ENCODE results near the gene LRRC4C. TPM values are rescaled to one million over a fixed set of nuclear protein-coding genes. Genes with fewer than 3 reads are reported as not detected.

LRRC4C gene
- total RNA-seq, 2 experiments from 2014 or later = not detected

- H3K36me3 Mint-ChIP-seq = no peaks in the 10 kb centered on the region
- CTCF ChIA-PET = no interaction called here
- peaks cover 3% of the 10 kb centered on the region for H3K4me1 Mint-ChIP-seq
- no peaks in the 10 kb centered on the region for H3K9me3 Mint-ChIP-seq (ENCODE audit: low read depth)
- DNase-seq = no peak
- no peak for ATAC-seq
- peaks cover 13% of the 10 kb centered on the region for H3K27me3 Mint-ChIP-seq
- H3K4me3 Mint-ChIP-seq = no peak overlapping the region
- no peak overlapping the region for H3K27ac Mint-ChIP-seq
Observed at GRCh38 chr11:40291741-40292140, 1167.7 kb downstream of the LRRC4C start.

DNA sequence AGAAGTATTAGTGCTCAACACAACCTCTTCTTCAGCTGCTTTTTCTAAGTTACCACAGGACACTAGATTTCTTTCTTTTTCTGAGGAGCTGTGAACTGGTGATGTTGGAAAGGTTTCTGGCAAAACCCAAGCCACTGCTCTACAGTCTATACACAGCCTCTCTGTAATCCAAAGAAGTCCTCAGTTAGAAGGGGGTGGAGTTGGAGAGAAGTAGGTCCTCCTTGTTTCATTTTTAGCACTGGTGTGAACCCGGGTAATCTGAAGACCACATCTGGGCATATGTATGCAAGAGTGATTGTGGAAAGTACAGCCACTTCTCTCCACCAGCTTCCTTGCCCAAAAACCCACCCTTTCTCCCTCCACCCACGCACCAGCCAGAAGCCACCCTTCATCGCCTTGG, 1168.1 kb downstream of the LRRC4C start:
- Mint-ChIP-seq H3K27ac (no peak overlapping the region), H3K4me3 (no peak overlapping the region), H3K36me3 (no peaks in the 10 kb centered on the region), H3K4me1 (peaks cover 3% of the 10 kb centered on the region), H3K27me3 (peaks cover 13% of the 10 kb centered on the region), H3K9me3 (ENCODE audit: low read depth) (no peaks in the 10 kb centered on the region)
- no peak for DNase-seq
- ATAC-seq = no peak
- CTCF ChIA-PET = no interaction called here

- peaks cover 3% of the 10 kb centered on the region for H3K4me1 Mint-ChIP-seq
- no peaks in the 10 kb centered on the region for H3K9me3 Mint-ChIP-seq (ENCODE audit: low read depth)
- ATAC-seq = no peak
- no peaks in the 10 kb centered on the region for H3K36me3 Mint-ChIP-seq
- CTCF ChIA-PET = no interaction called here
- peaks cover 13% of the 10 kb centered on the region for H3K27me3 Mint-ChIP-seq
- no peak overlapping the region for H3K27ac Mint-ChIP-seq
- H3K4me3 Mint-ChIP-seq = no peak overlapping the region
- DNase-seq = no peak
Observed at GRCh38 chr11:40290171-40290631, 1169.3 kb downstream of the LRRC4C start.

DNA sequence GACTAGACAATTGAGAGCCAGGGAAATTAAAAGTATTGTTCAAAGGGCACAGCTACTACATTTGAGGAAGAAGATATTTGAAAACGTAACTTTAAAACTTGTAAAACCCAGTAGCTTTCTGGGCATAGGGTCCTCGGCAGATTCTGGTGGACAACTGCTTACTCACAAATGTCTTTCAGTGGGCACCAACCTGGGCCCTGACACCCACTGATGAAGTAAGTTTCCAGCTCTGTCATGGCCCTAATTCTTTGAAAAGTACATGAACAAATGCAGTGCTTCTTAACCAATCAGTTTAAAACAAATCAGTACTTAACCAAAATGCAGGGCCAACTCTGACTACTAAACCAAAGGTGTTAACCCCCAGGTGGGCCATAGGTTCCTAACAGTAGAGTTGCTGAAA, 1170.1 kb downstream of the LRRC4C start:
- Mint-ChIP-seq H3K4me3 (no peak overlapping the region), H3K27ac (no peak overlapping the region), H3K27me3 (peaks cover 13% of the 10 kb centered on the region), H3K4me1 (peaks cover 3% of the 10 kb centered on the region), H3K36me3 (no peaks in the 10 kb centered on the region), H3K9me3 (ENCODE audit: low read depth) (peaks cover 1% of the 10 kb centered on the region)
- CTCF ChIA-PET = no interaction called here
- no peak for ATAC-seq
- DNase-seq = no peak

DNA sequence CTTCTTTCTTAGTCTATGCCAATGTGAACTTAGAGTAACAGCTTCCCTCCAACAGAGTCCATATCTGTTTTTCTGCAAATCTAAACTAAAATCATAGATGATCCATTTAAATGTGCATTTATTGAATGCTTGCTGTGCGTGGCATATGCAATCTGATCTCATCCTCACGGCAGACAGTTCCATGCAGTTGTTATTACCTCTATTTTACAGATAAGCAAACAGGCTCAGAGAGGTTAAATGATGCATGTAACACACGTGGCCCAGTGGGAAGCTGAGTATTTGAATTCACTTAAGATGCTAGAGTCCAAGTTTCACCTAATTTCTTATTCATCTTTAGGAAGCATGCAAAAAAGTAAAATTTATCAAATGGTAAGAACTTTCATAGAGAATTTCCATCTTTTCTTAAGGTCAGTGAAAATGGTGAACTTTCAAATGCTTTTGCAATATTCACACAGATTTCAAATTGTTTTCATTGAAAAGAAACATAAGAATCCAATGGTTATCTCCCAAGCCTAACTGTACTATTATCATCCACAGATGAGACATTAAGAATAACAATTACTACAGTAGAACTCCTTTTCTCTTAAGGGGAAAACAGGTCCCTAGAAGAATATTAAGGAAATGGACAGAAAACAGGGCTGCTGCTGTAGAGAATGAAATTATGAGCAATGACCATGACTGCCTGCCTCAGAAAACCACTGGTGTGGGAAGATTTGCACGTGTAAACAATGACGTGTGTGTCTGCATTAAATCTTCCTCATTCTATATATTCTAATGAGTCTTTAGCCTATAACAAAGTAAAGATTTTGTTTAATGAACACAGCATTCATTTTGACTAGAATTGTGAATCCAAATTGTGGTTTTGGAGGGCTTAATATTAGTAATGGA, 1171.3 kb downstream of the LRRC4C start:
- Mint-ChIP-seq H3K9me3 (ENCODE audit: low read depth) (peaks cover 2% of the 10 kb centered on the region), H3K27ac (no peak overlapping the region), H3K4me3 (no peak overlapping the region), H3K36me3 (no peaks in the 10 kb centered on the region), H3K27me3 (peaks cover 8% of the 10 kb centered on the region), H3K4me1 (no peaks in the 10 kb centered on the region)
- DNase-seq (no peak), ATAC-seq (no peak)
- CTCF ChIA-PET = no interaction called here

DNA sequence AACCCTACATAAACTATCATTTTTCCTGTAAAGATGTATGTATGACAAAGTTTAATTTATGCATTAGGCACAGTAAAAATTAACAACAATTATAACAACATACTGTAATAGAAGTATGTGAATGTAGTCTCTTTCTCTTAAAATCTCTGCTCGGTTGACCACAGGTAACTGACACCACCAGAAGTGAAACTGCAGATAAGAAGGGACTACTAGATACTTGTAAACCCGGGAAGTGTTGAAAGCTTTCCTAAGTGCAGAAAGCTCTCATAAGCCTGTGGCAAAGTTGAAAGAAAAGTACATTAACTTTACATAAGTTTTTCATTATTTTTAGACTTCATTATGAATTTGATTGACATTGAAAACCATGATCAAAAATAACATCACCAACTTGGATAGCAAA, 1173.3 kb downstream of the LRRC4C start:
- Mint-ChIP-seq H3K36me3 (no peaks in the 10 kb centered on the region), H3K27ac (no peak overlapping the region), H3K4me3 (no peak overlapping the region), H3K4me1 (no peaks in the 10 kb centered on the region), H3K27me3 (no peaks in the 10 kb centered on the region), H3K9me3 (ENCODE audit: low read depth) (peaks cover 5% of the 10 kb centered on the region)
- ATAC-seq = no peak
- CTCF ChIA-PET = no interaction called here
- DNase-seq = no peak

GRCh38 chr11:40285558-40285957, 1173.9 kb downstream of the LRRC4C start:
- ATAC-seq = no peak
- H3K4me3 Mint-ChIP-seq = no peak overlapping the region
- CTCF ChIA-PET = no interaction called here
- no peaks in the 10 kb centered on the region for H3K36me3 Mint-ChIP-seq
- no peak for DNase-seq
- H3K27ac Mint-ChIP-seq = no peak overlapping the region
- H3K27me3 Mint-ChIP-seq = no peaks in the 10 kb centered on the region
- no peaks in the 10 kb centered on the region for H3K4me1 Mint-ChIP-seq
- H3K9me3 Mint-ChIP-seq (ENCODE audit: low read depth) = peaks cover 5% of the 10 kb centered on the region

- no peak for DNase-seq
- Mint-ChIP-seq H3K4me3 (no peak overlapping the region), H3K27ac (no peak overlapping the region), H3K36me3 (no peaks in the 10 kb centered on the region), H3K27me3 (no peaks in the 10 kb centered on the region), H3K4me1 (no peaks in the 10 kb centered on the region), H3K9me3 (ENCODE audit: low read depth) (peaks cover 13% of the 10 kb centered on the region)
- ATAC-seq = no peak
- CTCF ChIA-PET = no interaction called here
Observed at GRCh38 chr11:40281052-40281580, 1178.3 kb downstream of the LRRC4C start.

- Mint-ChIP-seq H3K9me3 (ENCODE audit: low read depth) (peaks cover 13% of the 10 kb centered on the region), H3K4me1 (no peaks in the 10 kb centered on the region), H3K27me3 (no peaks in the 10 kb centered on the region), H3K36me3 (no peaks in the 10 kb centered on the region), H3K27ac (no peak overlapping the region), H3K4me3 (no peak overlapping the region)
- DNase-seq (no peak), ATAC-seq (no peak)
- CTCF ChIA-PET = no interaction called here
Observed at GRCh38 chr11:40280159-40281051, 1179.0 kb downstream of the LRRC4C start.

- ATAC-seq = no peak
- Mint-ChIP-seq H3K27ac (no peak overlapping the region), H3K9me3 (ENCODE audit: low read depth) (peaks cover 14% of the 10 kb centered on the region), H3K4me3 (no peak overlapping the region), H3K4me1 (no peaks in the 10 kb centered on the region), H3K36me3 (no peaks in the 10 kb centered on the region), H3K27me3 (no peaks in the 10 kb centered on the region)
- CTCF ChIA-PET = no interaction called here
- DNase-seq = no peak
Observed at GRCh38 chr11:40276960-40277359, 1182.5 kb downstream of the LRRC4C start.

DNA sequence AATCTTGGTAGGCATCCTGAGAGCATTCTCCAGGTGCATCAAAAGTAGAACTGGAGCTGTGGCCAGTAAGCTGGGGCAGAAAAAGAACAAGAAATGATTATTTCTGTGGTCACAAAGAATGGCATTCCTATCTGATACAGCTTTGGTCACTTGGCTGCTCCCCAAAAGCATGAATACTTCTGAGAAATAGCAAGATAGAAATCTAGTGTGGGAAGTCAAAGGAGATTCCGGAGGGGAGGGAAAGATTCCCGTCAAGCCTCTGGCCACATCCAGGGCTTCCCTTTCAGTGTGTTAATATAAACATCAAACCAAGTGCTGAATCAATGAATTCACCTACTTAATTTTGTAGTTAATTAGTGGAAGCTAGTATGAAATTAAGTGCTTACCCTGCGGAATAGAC, 1185.4 kb downstream of the LRRC4C start:
- H3K36me3 Mint-ChIP-seq = no peaks in the 10 kb centered on the region
- H3K4me1 Mint-ChIP-seq = no peaks in the 10 kb centered on the region
- no peak overlapping the region for H3K4me3 Mint-ChIP-seq
- DNase-seq (no peak), ATAC-seq (no peak)
- CTCF ChIA-PET = no interaction called here
- H3K27ac Mint-ChIP-seq = no peak overlapping the region
- H3K27me3 Mint-ChIP-seq = no peaks in the 10 kb centered on the region
- peaks cover 9% of the 10 kb centered on the region for H3K9me3 Mint-ChIP-seq (ENCODE audit: low read depth)

DNA sequence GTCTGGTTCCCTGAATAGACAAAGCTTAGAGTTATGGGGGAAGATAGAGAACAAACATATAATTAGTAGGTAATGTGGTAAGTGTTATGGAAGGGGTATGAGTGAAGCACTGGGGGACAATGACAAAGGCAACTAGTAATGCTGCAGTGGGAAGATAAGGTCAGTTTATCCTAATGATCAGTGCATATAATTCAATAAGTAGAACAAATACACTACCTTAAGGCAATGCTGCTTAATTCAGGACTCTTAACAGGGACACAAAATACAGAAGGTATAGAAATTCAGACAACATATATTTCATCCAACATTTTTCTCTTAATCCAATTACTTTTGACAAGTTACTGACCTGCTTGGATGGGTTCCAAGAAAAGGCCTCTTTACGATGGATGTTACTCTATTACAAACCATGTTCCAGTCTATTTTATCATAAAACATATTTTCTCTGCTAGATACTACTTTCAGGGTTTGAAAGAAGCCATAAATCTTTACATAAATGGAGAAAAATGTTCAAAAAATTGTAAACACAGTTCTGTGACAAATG, 1186.2 kb downstream of the LRRC4C start:
- Mint-ChIP-seq H3K36me3 (no peaks in the 10 kb centered on the region), H3K27me3 (no peaks in the 10 kb centered on the region), H3K4me1 (no peaks in the 10 kb centered on the region), H3K27ac (no peak overlapping the region), H3K4me3 (no peak overlapping the region), H3K9me3 (ENCODE audit: low read depth) (peaks cover 7% of the 10 kb centered on the region)
- CTCF ChIA-PET = no interaction called here
- no peak for DNase-seq
- ATAC-seq = no peak

DNA sequence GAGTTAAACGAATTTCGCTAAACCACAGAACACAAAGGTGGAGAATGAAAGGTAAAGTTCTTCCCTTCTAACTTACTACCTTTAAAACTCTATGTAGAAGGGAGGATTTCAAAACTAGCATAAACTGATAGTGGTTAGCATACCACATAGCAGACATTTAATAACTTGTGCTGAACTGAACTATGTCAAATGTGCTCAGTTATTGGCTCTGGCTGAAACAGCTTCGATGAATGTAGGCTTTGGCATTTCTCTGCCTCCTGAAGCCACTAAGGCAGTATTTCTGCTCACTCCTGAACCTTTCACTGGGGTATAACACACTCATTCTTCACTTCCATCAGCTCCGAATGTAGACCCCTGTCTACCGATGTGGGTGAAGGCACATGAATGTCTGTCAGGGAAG, 1188.1 kb downstream of the LRRC4C start:
- Mint-ChIP-seq H3K4me1 (no peaks in the 10 kb centered on the region), H3K4me3 (no peak overlapping the region), H3K27me3 (no peaks in the 10 kb centered on the region), H3K36me3 (no peaks in the 10 kb centered on the region), H3K27ac (no peak overlapping the region), H3K9me3 (ENCODE audit: low read depth) (peaks cover 3% of the 10 kb centered on the region)
- no peak for ATAC-seq
- CTCF ChIA-PET = no interaction called here
- DNase-seq = no peak
